HG03520 (cell line): Measurements from ENCODE around the gene PIGP.
A peak's percentile ranks its signal among the peaks of the same experiment; 100 is the strongest.
"Not testable (repeated sequence)": the region's sequence is repeated elsewhere in the genome, so short reads cannot be mapped to it uniquely, and the experiment has no call there.

Experiments
- ATAC-seq: cut with Tn5 transposase; IDR thresholded peaks from one replicate; pipeline ENCODE4 v1.9.1; 2021; ENCODE audit warnings: mild to moderate bottlenecking, moderate library complexity; ENCODE audit not compliant: unreplicated experiment

The PIGP gene

GRCh38 chr21:37076087-37076850 is 3.4 kb upstream of the PIGP start:
- ATAC-seq: no peak

- ATAC-seq: no peak
Observed at GRCh38 chr21:37075214-37075770, 2.4 kb upstream of the PIGP start.

- ATAC-seq: no peak
Observed at GRCh38 chr21:37074546-37074945, 1.7 kb upstream of the PIGP start.

GRCh38 chr21:37074197-37074510 is 1.3 kb upstream of the PIGP start:
- ATAC-seq: no peak

GRCh38 chr21:37073417-37074196 is 736 bp upstream of the PIGP start:
- ATAC-seq: peak; percentile 20

- peak; percentile 21 for ATAC-seq
Observed at GRCh38 chr21:37072274-37072987, 440 bp downstream of the PIGP start.

DNA sequence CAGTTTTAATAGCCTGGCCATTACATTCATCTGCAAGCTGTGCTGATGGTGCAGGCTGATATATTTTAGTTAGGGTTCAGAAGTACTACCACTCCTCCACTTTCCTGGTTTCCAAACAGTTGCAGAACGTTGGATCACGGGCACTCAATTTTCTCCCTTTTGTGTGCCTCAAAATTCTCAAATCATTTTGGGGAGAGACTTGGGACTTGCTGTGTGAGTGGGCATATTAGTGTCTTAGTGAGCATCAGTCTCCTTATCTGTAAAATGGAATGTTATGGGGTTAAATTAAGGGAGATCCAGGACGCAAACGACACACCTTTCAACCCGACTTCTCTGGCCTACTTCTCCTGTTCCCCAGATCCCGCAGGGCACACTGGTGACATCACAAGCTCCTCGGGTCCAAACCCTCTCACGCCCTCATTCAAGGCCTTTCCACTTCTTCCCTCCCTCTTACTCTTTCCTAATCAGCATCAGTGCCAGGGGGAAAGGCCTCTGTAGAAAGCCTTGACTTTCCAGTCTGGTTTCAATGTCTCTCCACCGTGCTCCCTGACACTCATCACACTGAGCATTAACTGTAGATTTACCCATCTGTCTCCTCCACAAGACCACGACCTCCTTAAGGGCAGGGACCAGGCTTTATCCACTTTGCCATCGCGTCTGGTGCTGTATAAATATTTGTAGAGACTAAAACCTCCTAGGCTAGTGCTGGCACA is 1.2 kb downstream of the PIGP start:
- no peak for ATAC-seq

GRCh38 chr21:37065561-37066177 is 7.2 kb downstream of the PIGP start:
- no peak for ATAC-seq

GRCh38 chr21:37064841-37065240 is 8.0 kb downstream of the PIGP start:
- ATAC-seq: no peak

- no peak for ATAC-seq
Observed at GRCh38 chr21:37063433-37063832, 9.4 kb downstream of the PIGP start.

GRCh38 chr21:37062593-37062935 is 10.3 kb downstream of the PIGP start:
- no peak for ATAC-seq

DNA sequence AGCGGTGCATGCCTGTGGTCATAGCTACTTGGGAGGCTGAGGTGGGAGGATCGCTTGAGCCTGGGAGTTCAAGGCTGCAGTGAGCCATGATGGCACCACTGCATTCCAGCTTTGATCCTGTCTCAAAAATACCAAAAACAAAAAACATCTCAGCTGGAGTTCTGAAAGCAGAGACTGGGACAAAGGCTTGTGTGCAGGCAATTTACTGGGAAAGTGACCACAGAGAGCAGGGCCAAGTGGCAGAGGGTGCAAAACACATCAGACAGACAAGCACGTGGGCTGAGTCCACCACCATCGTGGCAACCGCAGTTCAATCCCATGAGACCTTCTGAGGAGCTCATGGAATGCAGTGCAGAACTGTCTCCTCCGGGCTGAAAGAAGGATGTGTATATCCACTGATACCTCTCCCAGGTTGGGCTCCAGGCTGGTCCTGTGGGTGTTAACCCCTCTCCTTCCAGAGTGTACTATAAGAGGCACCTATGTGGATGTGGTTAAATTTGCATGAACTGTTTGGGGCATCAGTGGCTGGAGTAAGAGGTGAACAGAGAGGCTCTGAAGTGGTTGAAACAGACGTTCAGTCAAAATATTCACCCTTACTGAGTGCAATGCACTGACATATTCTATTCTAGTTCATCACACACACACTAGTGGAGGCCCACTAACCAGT is 10.8 kb downstream of the PIGP start:
- ATAC-seq: no peak

- ATAC-seq: no peak
Observed at GRCh38 chr21:37060296-37060695, 12.6 kb downstream of the PIGP start.

- ATAC-seq: no peak
Observed at GRCh38 chr21:37059181-37059580, 13.7 kb downstream of the PIGP start.

- no peak for ATAC-seq
Observed at GRCh38 chr21:37058261-37058660, 14.6 kb downstream of the PIGP start.

DNA sequence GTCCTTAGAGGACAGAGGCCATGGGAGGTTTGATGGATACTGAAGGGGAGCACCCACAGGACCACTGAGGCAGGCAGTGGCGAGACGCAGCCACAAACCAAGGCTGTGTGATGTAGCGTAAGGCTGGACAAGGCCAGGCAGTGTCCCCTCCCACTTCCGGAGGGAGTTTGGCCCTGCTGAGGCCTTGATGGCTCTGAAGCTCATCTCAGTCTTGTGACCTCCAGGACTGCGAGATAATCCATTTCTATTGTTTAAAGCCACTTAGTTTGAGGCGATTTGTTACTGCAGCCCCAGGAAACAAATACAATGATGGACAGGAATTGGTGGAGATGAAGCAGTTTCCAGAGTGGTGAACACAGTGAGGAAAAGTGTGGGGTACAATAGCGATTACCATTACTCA is 15.3 kb downstream of the PIGP start:
- ATAC-seq: no peak

- no peak for ATAC-seq
Observed at GRCh38 chr21:37055271-37055855, 17.5 kb downstream of the PIGP start.

- ATAC-seq: not testable (repeated sequence)
Observed at GRCh38 chr21:37049741-37050140, 23.1 kb downstream of the PIGP start.

DNA sequence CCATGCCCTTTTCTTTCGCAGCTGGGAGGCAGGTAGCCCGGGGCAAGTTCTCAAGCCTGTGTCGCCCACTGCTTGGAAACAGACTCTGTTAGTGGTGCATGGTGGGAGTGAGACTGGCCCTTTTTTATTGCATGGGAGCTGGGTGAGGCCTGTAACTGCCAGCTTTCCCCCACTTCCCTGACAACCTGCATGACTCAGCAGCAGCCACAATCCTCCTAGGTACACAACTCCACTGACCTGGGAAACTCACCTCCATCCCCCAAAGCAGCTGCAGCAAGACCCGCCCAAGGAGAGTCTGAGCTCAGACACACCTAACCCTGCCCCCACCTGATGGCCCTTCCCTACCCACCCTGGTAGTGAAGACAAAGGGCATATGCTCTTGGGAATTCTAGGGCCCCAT is 25.8 kb downstream of the PIGP start:
- no peak for ATAC-seq

GRCh38 chr21:37045556-37045955 is 27.3 kb downstream of the PIGP start:
- ATAC-seq: no peak
